ENCODE data around the gene PTPRQ. TPM values are rescaled to one million over a fixed set of nuclear protein-coding genes. Genes with fewer than 3 reads are reported as not detected.
A peak's percentile ranks its signal among the peaks of the same experiment; 100 is the strongest.

Gene PTPRQ
- polyA plus RNA-seq (2011; rRNA removed) (0.05 and 0.17 TPM in 2 replicates), polyA plus RNA-seq (2017; fragmentation: RNase III; extraction: RNeasy Plus Mini Kit Qiagen cat#74134 plus additional on column Dnase treatment) (0.13 to 0.16 TPM (median 0.14 TPM) in 3 replicates), polyA minus RNA-seq (2011; rRNA and poly(A)+ RNA removed) (0.04 and 0.05 TPM in 2 replicates)
- polyA plus RNA-seq (2012; cell fraction: cytosol; rRNA removed): under 0.01 TPM in 1 of 2 replicates, not detected in the other
- 0.01 TPM in 1 of 2 replicates, not detected in the other for polyA plus RNA-seq (2012; cell fraction: nucleus; rRNA removed)

GRCh38 chr12:80443974-80444666 lies at the start of gene PTPRQ:
TSS of gene PTPRQ (plus strand) at chr12:80444235. CDS start at chr12:80444346, 111 bp downstream.
- Histone ChIP-seq H3K4me1 (peaks cover 35% of the 10 kb centered on the region), H3K27ac (peak within 1 kb of the TSS; percentile 13 to 36; a peak in 2 of 6 replicates), H3K4me2 (peak within 1 kb of the TSS; percentile 68), H3K4me3 (no peak within 1 kb of the TSS), H3K9me3 (no peaks in the 10 kb centered on the region)
- DNase-seq (ENCODE audit: low read depth in 1 of 2, low spot score in 1 of 2) (peak in 1 of 2 experiments; percentile 14), FAIRE-seq (peak; percentile 54), ATAC-seq (peak; percentile 57 to 66; a peak in 5 of 6 replicates)
- ChIA-PET CTCF (no interaction called here), POLR2A (no interaction called here)
- WGBS (ENCODE audit: missing lambda C conversion rate): 33% methylated on average over 4 of the region's 4 CpGs
- TF ChIP-seq MAZ (IDR thresholded peaks at IDR 0.05; ENCODE audit: borderline replicate concordance, low read depth, low read length) (no peak), RARB (CRISPR knock-in tag; IDR thresholded peaks at IDR 0.05) (no peak), TFCP2L1 (CRISPR knock-in tag; IDR thresholded peaks at IDR 0.05) (no peak), HDAC2 (IDR thresholded peaks at IDR 0.05) (no peak), FOSB (CRISPR knock-in tag; IDR thresholded peaks at IDR 0.05) (no peak), MAX (IDR thresholded peaks at IDR 0.05) (no peak), RCOR1 (IDR thresholded peaks at IDR 0.05; ENCODE audit: low read depth, low read length) (no peak), POLR2A (IDR thresholded peaks at IDR 0.05; ENCODE audit: low read length) (no peak), CHD2 (IDR thresholded peaks at IDR 0.05; ENCODE audit: low read length, partially characterized antibody) (no peak), FOSL2 (IDR thresholded peaks at IDR 0.05) (no peak), FOSL2 (CRISPR knock-in tag; IDR thresholded peaks at IDR 0.05) (no peak), REST (IDR thresholded peaks at IDR 0.05) (no peak), HMGXB4 (CRISPR knock-in tag; IDR thresholded peaks at IDR 0.05; ENCODE audit: borderline replicate concordance) (no peak), TP53 (CRISPR knock-in tag; IDR thresholded peaks at IDR 0.05) (no peak), MAFK (IDR thresholded peaks at IDR 0.05; ENCODE audit: partially characterized antibody) (no peak)

- ChIA-PET CTCF (interaction anchor here (1.0 to 1.1 kb wide), 2 partner anchors 10 to 11 kb away, joined by 3 to 5 read pairs; no protein-coding TSS in a partner anchor), POLR2A (no interaction called here)
- FAIRE-seq: no peak
- 76% methylated on average over 20 of the region's 20 CpGs for WGBS (ENCODE audit: missing lambda C conversion rate)
- H3K4me2 ChIP-seq: no peak overlapping the region
- TF ChIP-seq BCL3 (IDR thresholded peaks at IDR 0.05) (no peak), KDM1A (IDR thresholded peaks at IDR 0.05; ENCODE audit: low read depth) (no peak), CBX2 (IDR thresholded peaks at IDR 0.05; ENCODE audit: borderline replicate concordance, low read depth) (no peak), KDM5A (IDR thresholded peaks at IDR 0.05) (no peak), ESRRA (IDR thresholded peaks at IDR 0.05; ENCODE audit: borderline replicate concordance, low read length) (no peak), HMGXB4 (CRISPR knock-in tag; IDR thresholded peaks at IDR 0.05; ENCODE audit: borderline replicate concordance) (no peak), TFCP2L1 (CRISPR knock-in tag; IDR thresholded peaks at IDR 0.05) (no peak), JUNB (IDR thresholded peaks at IDR 0.05) (no peak), CBX8 (IDR thresholded peaks at IDR 0.05) (no peak), CHD2 (IDR thresholded peaks at IDR 0.05; ENCODE audit: low read length, partially characterized antibody) (no peak), ATOH8 (CRISPR knock-in tag; IDR thresholded peaks at IDR 0.05; ENCODE audit: low read depth) (no peak), ZC3H11A (IDR thresholded peaks at IDR 0.05) (no peak), RCOR1 (IDR thresholded peaks at IDR 0.05; ENCODE audit: low read depth, low read length) (no peak), JUN (IDR thresholded peaks at IDR 0.05) (no peak), ZSCAN20 (CRISPR knock-in tag; IDR thresholded peaks at IDR 0.05) (no peak), RARB (CRISPR knock-in tag; IDR thresholded peaks at IDR 0.05) (no peak), PHF8 (IDR thresholded peaks at IDR 0.05; ENCODE audit: borderline replicate concordance, low read depth) (no peak)
- H3K27ac ChIP-seq: no peak overlapping the region
- no peaks in the 10 kb centered on the region for H3K9me3 ChIP-seq
- ATAC-seq: 0 out of 6 replicates have a peak, but pooled peaks of 1 of the 2 experiments have one; percentile 34
- H3K4me3 ChIP-seq: no peak overlapping the region
- no peaks in the 10 kb centered on the region for H3K4me1 ChIP-seq
- no peak for DNase-seq (ENCODE audit: low read depth in 1 of 2, low spot score in 1 of 2)
Measured at GRCh38 chr12:80400571-80400991, 43.5 kb upstream of the PTPRQ start.
